HepG2 (cell line): Measurements from ENCODE around the gene UBE2R2. TPM values are rescaled to one million over a fixed set of nuclear protein-coding genes. Genes with fewer than 3 reads are reported as not detected.
A peak's percentile ranks its signal among the peaks of the same experiment; 100 is the strongest.

ENCODE experiments used
- AFF4 ChIP-seq: sonication (generic); formaldehyde crosslinking; IDR thresholded peaks from 2 replicates; pipeline ENCODE4 v1.4.0; 2020; ENCODE audit warnings: missing genetic modification reagents
- AGO2 ChIP-seq: fragments of 200-400 bp; formaldehyde crosslinking; optimal IDR thresholded peaks from 2 replicates; pipeline ENCODE3; 2017; ENCODE audit warnings: mild to moderate bottlenecking, low read depth, low read length, moderate library complexity
- BORCS8-MEF2B ChIP-seq: sonication (generic); formaldehyde crosslinking; IDR thresholded peaks from 2 replicates; pipeline ENCODE4 v1.8.0; 2022; ENCODE audit warnings: mild to moderate bottlenecking, missing genetic modification reagents
- LCORL ChIP-seq, 2 experiments: fragments of 450-650 bp in 1 of 2; sonication (generic) in 1 of 2; formaldehyde crosslinking in 1 of 2; IDR thresholded peaks; 2 replicates each; pipeline versions ENCODE4 v1.5.0 to v1.6.1; 2017 to 2020; ENCODE audit warnings: antibody characterized with exemption in 1 of 2, missing genetic modification reagents in 1 of 2
- RAD21 ChIP-seq: fragments of 450-650 bp; formaldehyde crosslinking; IDR thresholded peaks from 2 replicates; pipeline ENCODE4 v1.5.0; 2020; ENCODE audit warnings: mild to moderate bottlenecking
- RBFOX2 ChIP-seq: fragments of 200-400 bp; formaldehyde crosslinking; IDR thresholded peaks from 2 replicates; pipeline ENCODE4 v1.6.1; 2017; ENCODE audit warnings: low read depth, mild to moderate bottlenecking, low read length
- SALL2 ChIP-seq: sonication (generic); formaldehyde crosslinking; IDR thresholded peaks from 2 replicates; pipeline ENCODE4 v1.8.1; 2023; ENCODE audit warnings: mild to moderate bottlenecking, missing genetic modification reagents, inconsistent platforms
- SAP130 ChIP-seq: IDR thresholded peaks from 2 replicates; pipeline ENCODE4 v1.6.1; 2016; ENCODE audit warnings: low read depth
- UBTF ChIP-seq: sonication (generic); formaldehyde crosslinking; IDR thresholded peaks from 2 replicates; pipeline ENCODE4 v1.4.0; 2020; ENCODE audit warnings: mild to moderate bottlenecking, missing genetic modification reagents
- ZBED4 ChIP-seq: sonication (generic); formaldehyde crosslinking; IDR thresholded peaks from 2 replicates; pipeline ENCODE4 v1.4.0; 2020; ENCODE audit warnings: missing genetic modification reagents, borderline replicate concordance
- ZBTB7B ChIP-seq: sonication (generic); formaldehyde crosslinking; IDR thresholded peaks from 2 replicates; pipeline ENCODE4 v1.4.0; 2020; ENCODE audit warnings: missing genetic modification reagents
- ZNF564 ChIP-seq: sonication (generic); formaldehyde crosslinking; IDR thresholded peaks from 2 replicates; pipeline ENCODE4 v1.8.1; 2023; ENCODE audit warnings: mild to moderate bottlenecking, missing genetic modification reagents
- ZNF687 ChIP-seq: sonication (generic); formaldehyde crosslinking; IDR thresholded peaks from 2 replicates; pipeline ENCODE4 v1.5.1; 2020; ENCODE audit warnings: mild to moderate bottlenecking, missing genetic modification reagents, moderate library complexity
- polyA plus RNA-seq, 8 experiments: library from polyadenylated mRNA; depleted of rRNA in 3 of 8; stranded (reverse) in 7 of 8; unstranded in 1 of 8; fragments of >200 nt; fragmentation: Illumina TruSeq in 4 of 8; extraction: Trizol in 4 of 8; gene quantifications; 2 replicates each; pipeline versions ENCODE4 v1.2.1 to v1.2.3, GENCODE V29; 2011 to 2016; ENCODE audit warnings: low read depth in 4 of 8, missing spikeins in 1 of 8, mixed read lengths in 1 of 8; ENCODE audit not compliant: insufficient read depth in 1 of 8
- total RNA-seq, 5 experiments: library from RNA; depleted of rRNA; stranded (reverse); fragments of >200 nt; fragmentation: Illumina TruSeq; extraction: Trizol; gene quantifications; 2 replicates each; pipeline ENCODE4 v1.2.3, GENCODE V29; 2016; ENCODE audit warnings: low read depth in 1 of 5

UBE2R2 gene
- total and polyA plus RNA-seq, 2 of the 13 experiments (the other 11 are each of a cell fraction or from before 2014, with no cell fraction given) = 14.8 to 20.9 TPM

- 0 out of 2 replicates have a peak, but pooled peaks have one; percentile 44 for TF ChIP-seq AFF4
- TF ChIP-seq SALL2 (CRISPR knock-in tag) = 0 out of 2 replicates have a peak, but pooled peaks have one; percentile 5
- peak; percentile 67; the same call in 1 of the 2 replicates for TF ChIP-seq ZBTB7B (CRISPR knock-in tag)
- peak; percentile 32; the same call in 1 of the 2 replicates for TF ChIP-seq RAD21 (CRISPR knock-in tag)
- TF ChIP-seq AGO2 = peak; percentile 70
- TF ChIP-seq ZNF687 (CRISPR knock-in tag) = peak; percentile 40; the same call in 1 of the 2 replicates
- peak; percentile 58 for TF ChIP-seq UBTF
- TF ChIP-seq LCORL (IDR thresholded peaks at IDR 0.05) = no peak
- TF ChIP-seq LCORL (CRISPR knock-in tag; IDR thresholded peaks at IDR 0.05) = no peak
- 0 out of 2 replicates have a peak, but pooled peaks have one; percentile 23 for TF ChIP-seq BORCS8-MEF2B (CRISPR knock-in tag)
- peak; percentile 34; the same call in 1 of the 2 replicates for TF ChIP-seq RBFOX2
- 0 out of 2 replicates have a peak, but pooled peaks have one; percentile 27 for TF ChIP-seq ZBED4
- 0 out of 2 replicates have a peak, but pooled peaks have one; percentile 44 for TF ChIP-seq ZNF564 (CRISPR knock-in tag)
- TF ChIP-seq SAP130 (CRISPR knock-in tag) = peak; percentile 54
Observed at GRCh38 chr9:33817327-33818166, 587 bp downstream of the UBE2R2 start (continued).
